SH-SY5Y (cell line): Measurements from ENCODE around the gene MBD6.

Source experiments
- GATA2 ChIP-seq: IDR thresholded peaks from 2 replicates; pipeline ENCODE4 v1.6.1; 2011; ENCODE audit warnings: mild to moderate bottlenecking, low read depth, low read length
- GATA3 ChIP-seq: IDR thresholded peaks from 2 replicates; pipeline ENCODE4 v1.6.1; 2011; ENCODE audit warnings: low read depth, mild to moderate bottlenecking, low read length, moderate library complexity

MBD6 gene

GRCh38 chr12:57479376-57480115 lies 43.1 kb upstream of the MBD6 start, which contains the start of gene ARHGAP9:
Gene ARHGAP9, minus strand, starts transcription at chr12:57479866. Its CDS starts 460 bp downstream, at chr12:57479406.
- TF ChIP-seq GATA2 (no peak), GATA3 (no peak)

- TF ChIP-seq GATA3 (no peak), GATA2 (0 out of 2 replicates have a peak, but pooled peaks have one; percentile 6)
These were observed 41.0 kb upstream of the MBD6 start for GRCh38 chr12:57481671-57482070.

- TF ChIP-seq GATA2 (no peak), GATA3 (no peak)
These were observed 39.2 kb upstream of the MBD6 start for GRCh38 chr12:57483466-57483865.

- TF ChIP-seq GATA2 (no peak), GATA3 (no peak)
These were observed 36.9 kb upstream of the MBD6 start for GRCh38 chr12:57485695-57486094.

GRCh38 chr12:57487055-57487596 lies 35.5 kb upstream of the MBD6 start:
- no peak for TF ChIP-seq GATA2
- TF ChIP-seq GATA3, result no peak

GRCh38 chr12:57487597-57488401 lies 34.8 kb upstream of the MBD6 start, which contains the start of gene MARS1:
Gene MARS1, plus strand, starts transcription at chr12:57488068. Its CDS starts 23 bp downstream, at chr12:57488091.
- TF ChIP-seq GATA3, result no peak
- TF ChIP-seq GATA2, result no peak

GRCh38 chr12:57488402-57489156 lies 34.0 kb upstream of the MBD6 start:
- TF ChIP-seq GATA3, result no peak

- TF ChIP-seq GATA3 (no peak), GATA2 (no peak)
These were observed 33.4 kb upstream of the MBD6 start for GRCh38 chr12:57489157-57489641.

- no peak for TF ChIP-seq GATA2
- TF ChIP-seq GATA3, result no peak
These were observed 32.5 kb upstream of the MBD6 start for GRCh38 chr12:57490126-57490525.

GRCh38 chr12:57491393-57492280 lies 31.0 kb upstream of the MBD6 start:
- TF ChIP-seq GATA3 (no peak), GATA2 (no peak)

GRCh38 chr12:57496822-57497221 lies 25.8 kb upstream of the MBD6 start:
- TF ChIP-seq GATA3, result no peak
- TF ChIP-seq GATA2, result no peak

GRCh38 chr12:57497223-57498131 lies 25.1 kb upstream of the MBD6 start:
- no peak for TF ChIP-seq GATA3
- TF ChIP-seq GATA2, result no peak
